ENCODE measurements around the gene SACM1L. TPM values are rescaled to one million over a fixed set of nuclear protein-coding genes. Genes with fewer than 3 reads are reported as not detected.
"Not testable (repeated sequence)": the region's sequence is repeated elsewhere in the genome, so short reads cannot be mapped to it uniquely, and the experiment has no call there.

Gene SACM1L
- total RNA-seq, 1 donor from 2014 or later, result 26.6 TPM

DNA sequence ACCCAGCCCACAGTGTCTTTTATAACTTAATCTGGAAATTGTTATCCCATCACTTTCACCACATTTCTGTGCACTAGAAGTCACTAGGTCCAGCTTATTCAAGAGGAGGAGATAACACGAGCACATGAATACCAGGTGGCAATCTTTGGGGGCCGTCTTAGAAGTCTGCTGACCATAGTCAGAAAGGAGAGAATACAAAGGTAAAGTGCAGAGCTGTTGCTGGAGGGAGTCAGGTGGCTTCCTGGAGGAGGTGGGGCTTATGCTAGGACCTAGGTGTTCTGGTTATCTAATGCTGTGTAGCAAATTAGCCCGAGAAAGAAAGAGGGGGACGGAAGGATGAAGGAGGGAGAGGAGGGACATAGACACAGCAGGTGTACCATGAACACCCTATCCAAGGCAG is 60.7 kb downstream of the SACM1L start:
- DNase-seq (ENCODE audit: low read depth), result no peak
- no peaks in the 10 kb centered on the region for H3K27me3 ChIP-seq (ENCODE audit: control insufficient read depth, insufficient read depth, low read length)
- FAIRE-seq, result no peak
- peaks cover 1% of the 10 kb centered on the region for H3K36me3 ChIP-seq (ENCODE audit: control insufficient read depth, insufficient read depth, low read length)
- H3K4me3 ChIP-seq (ENCODE audit: low read depth, low read length), result no peak overlapping the region
- TF ChIP-seq, protein P1, sequence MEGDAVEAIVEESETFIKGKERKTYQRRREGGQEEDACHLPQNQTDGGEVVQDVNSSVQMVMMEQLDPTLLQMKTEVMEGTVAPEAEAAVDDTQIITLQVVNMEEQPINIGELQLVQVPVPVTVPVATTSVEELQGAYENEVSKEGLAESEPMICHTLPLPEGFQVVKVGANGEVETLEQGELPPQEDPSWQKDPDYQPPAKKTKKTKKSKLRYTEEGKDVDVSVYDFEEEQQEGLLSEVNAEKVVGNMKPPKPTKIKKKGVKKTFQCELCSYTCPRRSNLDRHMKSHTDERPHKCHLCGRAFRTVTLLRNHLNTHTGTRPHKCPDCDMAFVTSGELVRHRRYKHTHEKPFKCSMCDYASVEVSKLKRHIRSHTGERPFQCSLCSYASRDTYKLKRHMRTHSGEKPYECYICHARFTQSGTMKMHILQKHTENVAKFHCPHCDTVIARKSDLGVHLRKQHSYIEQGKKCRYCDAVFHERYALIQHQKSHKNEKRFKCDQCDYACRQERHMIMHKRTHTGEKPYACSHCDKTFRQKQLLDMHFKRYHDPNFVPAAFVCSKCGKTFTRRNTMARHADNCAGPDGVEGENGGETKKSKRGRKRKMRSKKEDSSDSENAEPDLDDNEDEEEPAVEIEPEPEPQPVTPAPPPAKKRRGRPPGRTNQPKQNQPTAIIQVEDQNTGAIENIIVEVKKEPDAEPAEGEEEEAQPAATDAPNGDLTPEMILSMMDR (IDR thresholded peaks at IDR 0.05; ENCODE audit: insufficient read depth, low read length, severe bottlenecking), result no peak

DNA sequence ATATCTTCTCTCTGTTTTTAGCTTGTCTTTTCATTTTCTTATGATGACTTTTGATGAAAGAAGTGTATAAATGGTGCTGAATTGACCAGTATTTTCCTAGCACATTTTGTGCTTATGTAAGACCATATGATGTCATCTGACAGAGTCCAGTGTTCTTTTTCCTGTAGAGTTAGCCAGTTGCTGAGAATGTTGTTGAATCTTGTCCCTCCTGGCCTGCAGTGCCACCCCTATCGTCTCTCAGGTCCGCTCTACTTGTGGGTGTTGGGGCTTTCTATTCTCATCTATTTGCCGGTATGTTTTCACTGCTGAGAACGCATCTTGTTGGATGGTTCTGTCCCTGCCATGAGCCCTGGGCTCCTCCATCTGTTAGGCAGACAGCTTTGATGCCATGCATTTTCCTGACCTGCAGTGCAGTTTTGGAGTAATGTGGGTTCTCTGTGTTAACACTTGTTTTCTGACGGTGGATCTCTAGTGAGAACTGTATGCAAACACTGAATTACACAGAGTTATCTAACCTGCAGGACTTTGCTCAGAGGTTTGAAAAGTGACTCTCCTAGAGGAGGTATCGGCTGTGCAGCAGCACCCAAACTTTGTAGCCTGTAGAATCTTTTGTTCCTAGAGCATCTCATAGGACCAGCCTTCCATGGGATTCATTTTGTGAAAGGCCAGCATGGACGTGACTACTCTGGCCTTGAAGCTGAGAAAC is 62.5 kb downstream of the SACM1L start:
- no peak for FAIRE-seq

DNA sequence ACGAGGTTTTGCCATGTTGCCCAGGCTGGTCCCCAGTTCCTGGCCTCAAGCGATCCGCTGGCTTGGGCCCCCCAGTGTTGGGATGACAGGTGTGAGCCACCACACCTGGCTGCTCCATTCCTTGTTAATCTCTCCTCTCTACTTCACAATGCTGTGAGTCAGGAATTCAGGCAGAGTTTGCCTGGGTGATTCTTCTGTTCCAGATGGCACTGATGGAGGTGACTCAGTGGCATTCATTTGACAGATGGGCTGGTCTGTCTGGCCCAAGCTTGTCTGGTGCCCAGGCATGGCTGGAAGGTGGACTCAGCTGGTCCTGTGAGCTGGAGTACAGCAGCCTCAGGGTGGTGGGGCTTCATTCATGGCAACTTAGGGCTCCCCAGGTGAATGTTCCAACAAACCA is 63.9 kb downstream of the SACM1L start:
- no peaks in the 10 kb centered on the region for H3K27me3 ChIP-seq (ENCODE audit: control insufficient read depth, insufficient read depth, low read length)
- FAIRE-seq, result peak; percentile 72
- H3K36me3 ChIP-seq (ENCODE audit: control insufficient read depth, insufficient read depth, low read length), result no peaks in the 10 kb centered on the region
- peak; percentile 73 for DNase-seq (ENCODE audit: low read depth)
- TF ChIP-seq, protein P1 (IDR thresholded peaks at IDR 0.05; ENCODE audit: insufficient read depth, low read length, severe bottlenecking), result no peak
- no peak overlapping the region for H3K4me3 ChIP-seq (ENCODE audit: low read depth, low read length)

More for the DNA sequence above, 62.5 kb downstream of the SACM1L start:
- TF ChIP-seq, protein P1 (IDR thresholded peaks at IDR 0.05; ENCODE audit: insufficient read depth, low read length, severe bottlenecking), result no peak
- no peak overlapping the region for H3K4me3 ChIP-seq (ENCODE audit: low read depth, low read length)
- no peaks in the 10 kb centered on the region for H3K27me3 ChIP-seq (ENCODE audit: control insufficient read depth, insufficient read depth, low read length)
- no peak for DNase-seq (ENCODE audit: low read depth)
- H3K36me3 ChIP-seq (ENCODE audit: control insufficient read depth, insufficient read depth, low read length), result peaks cover 1% of the 10 kb centered on the region

DNA sequence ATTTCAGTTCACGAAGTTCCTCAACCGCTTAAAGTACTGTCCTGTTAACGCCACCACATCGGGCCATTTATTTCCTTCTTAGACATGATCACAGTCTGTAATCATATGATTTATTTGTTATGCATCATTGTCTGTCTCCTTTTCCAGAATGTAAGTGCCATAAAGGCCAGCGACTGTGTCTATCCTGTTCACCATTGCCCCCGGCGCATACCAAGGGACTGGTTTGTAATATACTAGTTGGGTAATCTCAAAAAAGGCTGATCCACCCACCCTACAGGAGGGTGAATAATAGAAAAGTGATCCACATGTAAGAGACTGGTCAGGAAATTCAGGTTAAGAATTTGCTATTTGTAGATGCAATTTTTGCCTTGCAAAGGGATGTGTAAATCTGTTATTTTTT is 65.3 kb downstream of the SACM1L start:
- FAIRE-seq (no peak), DNase-seq (ENCODE audit: low read depth) (no peak)
- TF ChIP-seq, protein P1 (IDR thresholded peaks at IDR 0.05; ENCODE audit: insufficient read depth, low read length, severe bottlenecking), result no peak
- Histone ChIP-seq H3K4me3 (ENCODE audit: low read depth, low read length) (no peak overlapping the region), H3K27me3 (ENCODE audit: control insufficient read depth, insufficient read depth, low read length) (no peaks in the 10 kb centered on the region), H3K36me3 (ENCODE audit: control insufficient read depth, insufficient read depth, low read length) (no peaks in the 10 kb centered on the region)

DNA sequence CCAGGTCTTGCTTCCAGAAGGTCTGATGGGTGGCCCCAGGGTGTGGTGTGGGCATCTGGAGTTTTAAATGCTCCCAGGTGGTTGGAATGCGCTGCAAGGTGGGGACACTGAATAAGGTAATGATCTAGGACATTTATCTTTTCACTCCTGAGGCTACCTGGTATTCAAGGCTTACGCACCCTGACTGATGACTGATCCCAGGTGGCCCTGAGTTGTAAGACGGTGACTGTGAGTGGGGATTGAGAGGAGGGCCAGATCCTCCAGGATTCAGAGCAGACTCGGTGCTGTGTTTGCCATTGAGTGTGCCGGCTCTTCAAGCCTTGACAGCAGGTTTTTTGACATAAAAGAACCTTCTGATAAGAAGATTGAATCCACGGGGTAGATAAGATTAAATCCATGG is 66.9 kb downstream of the SACM1L start:
- Histone ChIP-seq H3K4me3 (ENCODE audit: low read depth, low read length) (no peak overlapping the region), H3K36me3 (ENCODE audit: control insufficient read depth, insufficient read depth, low read length) (no peaks in the 10 kb centered on the region), H3K27me3 (ENCODE audit: control insufficient read depth, insufficient read depth, low read length) (no peaks in the 10 kb centered on the region)
- DNase-seq (ENCODE audit: low read depth) (no peak), FAIRE-seq (no peak)
- TF ChIP-seq, protein P1 (IDR thresholded peaks at IDR 0.05; ENCODE audit: insufficient read depth, low read length, severe bottlenecking), result no peak

DNA sequence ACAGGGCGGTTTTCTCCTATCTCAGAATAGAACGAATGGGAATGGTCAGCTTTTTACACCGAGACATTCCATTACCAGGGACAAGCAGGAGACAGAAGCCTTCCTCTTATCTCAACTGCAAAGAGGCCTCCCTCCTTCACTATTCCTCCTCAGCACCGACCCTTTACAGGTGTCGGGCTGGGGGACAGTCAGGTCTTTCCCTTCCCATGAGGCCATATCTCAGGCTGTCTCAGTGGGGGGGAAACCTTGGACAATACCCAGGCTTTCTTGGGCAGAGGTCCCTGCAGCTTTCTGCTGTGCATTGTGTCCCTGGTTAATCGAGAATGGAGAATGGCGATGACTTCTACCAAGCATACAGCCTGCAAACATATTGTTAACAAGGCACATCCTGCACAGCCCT is 67.9 kb downstream of the SACM1L start:
- H3K4me3 ChIP-seq (ENCODE audit: low read depth, low read length); DNase-seq (ENCODE audit: low read depth); H3K36me3 ChIP-seq (ENCODE audit: control insufficient read depth, insufficient read depth, low read length); H3K27me3 ChIP-seq (ENCODE audit: control insufficient read depth, insufficient read depth, low read length); FAIRE-seq: not testable (repeated sequence)
